Measurements from ENCODE around the gene ZNF652.

- TF ChIP-seq OSR1 (CRISPR knock-in tag; IDR thresholded peaks at IDR 0.05) (no peak), PATZ1 (CRISPR knock-in tag; IDR thresholded peaks at IDR 0.05; ENCODE audit: borderline replicate concordance) (no peak), GLIS3 (CRISPR knock-in tag; IDR thresholded peaks at IDR 0.05) (no peak), CSDC2 (CRISPR knock-in tag; IDR thresholded peaks at IDR 0.05) (no peak), ARNTL (CRISPR knock-in tag; IDR thresholded peaks at IDR 0.05; ENCODE audit: borderline replicate concordance, low read depth) (no peak), PPARA (CRISPR knock-in tag; IDR thresholded peaks at IDR 0.05; ENCODE audit: borderline replicate concordance) (no peak), BACH2 (CRISPR knock-in tag; IDR thresholded peaks at IDR 0.05; ENCODE audit: borderline replicate concordance) (no peak), POU6F1 (CRISPR knock-in tag; IDR thresholded peaks at IDR 0.05; ENCODE audit: borderline replicate concordance, low read depth) (no peak), ZFP30 (CRISPR knock-in tag; IDR thresholded peaks at IDR 0.05) (no peak)
- TF ChIP-seq, protein P1, sequence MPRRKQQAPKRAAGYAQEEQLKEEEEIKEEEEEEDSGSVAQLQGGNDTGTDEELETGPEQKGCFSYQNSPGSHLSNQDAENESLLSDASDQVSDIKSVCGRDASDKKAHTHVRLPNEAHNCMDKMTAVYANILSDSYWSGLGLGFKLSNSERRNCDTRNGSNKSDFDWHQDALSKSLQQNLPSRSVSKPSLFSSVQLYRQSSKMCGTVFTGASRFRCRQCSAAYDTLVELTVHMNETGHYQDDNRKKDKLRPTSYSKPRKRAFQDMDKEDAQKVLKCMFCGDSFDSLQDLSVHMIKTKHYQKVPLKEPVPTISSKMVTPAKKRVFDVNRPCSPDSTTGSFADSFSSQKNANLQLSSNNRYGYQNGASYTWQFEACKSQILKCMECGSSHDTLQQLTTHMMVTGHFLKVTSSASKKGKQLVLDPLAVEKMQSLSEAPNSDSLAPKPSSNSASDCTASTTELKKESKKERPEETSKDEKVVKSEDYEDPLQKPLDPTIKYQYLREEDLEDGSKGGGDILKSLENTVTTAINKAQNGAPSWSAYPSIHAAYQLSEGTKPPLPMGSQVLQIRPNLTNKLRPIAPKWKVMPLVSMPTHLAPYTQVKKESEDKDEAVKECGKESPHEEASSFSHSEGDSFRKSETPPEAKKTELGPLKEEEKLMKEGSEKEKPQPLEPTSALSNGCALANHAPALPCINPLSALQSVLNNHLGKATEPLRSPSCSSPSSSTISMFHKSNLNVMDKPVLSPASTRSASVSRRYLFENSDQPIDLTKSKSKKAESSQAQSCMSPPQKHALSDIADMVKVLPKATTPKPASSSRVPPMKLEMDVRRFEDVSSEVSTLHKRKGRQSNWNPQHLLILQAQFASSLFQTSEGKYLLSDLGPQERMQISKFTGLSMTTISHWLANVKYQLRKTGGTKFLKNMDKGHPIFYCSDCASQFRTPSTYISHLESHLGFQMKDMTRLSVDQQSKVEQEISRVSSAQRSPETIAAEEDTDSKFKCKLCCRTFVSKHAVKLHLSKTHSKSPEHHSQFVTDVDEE (CRISPR knock-in tag; IDR thresholded peaks at IDR 0.05): no peak
Observed at GRCh38 chr17:49288388-49288787, 73.7 kb downstream of the ZNF652 start.
